ENCODE data around the gene ACIN1. TPM values are rescaled to one million over a fixed set of nuclear protein-coding genes. Genes with fewer than 3 reads are reported as not detected.

Gene ACIN1
- total and polyA plus RNA-seq, 2 experiments from 2014 or later = 76.1 to 172 TPM

DNA sequence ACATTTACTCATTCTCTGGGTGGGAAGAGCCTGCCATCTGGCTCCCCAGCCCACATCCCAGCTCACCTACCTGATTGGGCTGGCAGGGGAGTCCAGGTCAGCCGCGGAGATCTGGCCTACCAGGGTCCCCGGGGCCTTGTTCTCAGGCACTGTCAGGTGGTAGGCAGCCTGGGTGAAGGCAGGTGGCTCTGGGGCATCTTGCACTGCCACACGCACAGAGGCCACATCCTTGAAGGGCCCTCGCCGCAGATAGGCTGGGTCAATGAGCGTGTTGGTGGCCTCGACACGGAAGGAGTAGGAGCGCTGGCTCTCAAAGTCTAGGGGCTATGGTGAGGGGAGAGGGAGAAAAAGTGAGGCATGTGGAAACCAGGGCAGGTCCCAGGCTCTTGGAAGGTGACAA, 41.5 kb downstream of the ACIN1 start:
- Histone ChIP-seq H3K4me1 (ENCODE audit: insufficient read depth) (peaks cover 14% of the 10 kb centered on the region; the same call in 1 of the 2 replicates), H3K36me3 (ENCODE audit: insufficient read depth) (no peaks in the 10 kb centered on the region), H3K27me3 (ENCODE audit: insufficient read depth) (peaks cover 4% of the 10 kb centered on the region; the same call in 1 of the 2 replicates), H3K27ac (ENCODE audit: low read depth) (no peak overlapping the region), H4K20me1 (replicated peaks; ENCODE audit: insufficient read depth) (no peaks in the 10 kb centered on the region; the same call in 1 of the 2 replicates), H3K9me2 (ENCODE audit: insufficient read depth) (no peaks in the 10 kb centered on the region), H3K79me2 (replicated peaks; ENCODE audit: insufficient read depth) (no peaks in the 10 kb centered on the region), H3F3A (replicated peaks; ENCODE audit: low read depth) (peaks cover 3% of the 10 kb centered on the region; the same call in 1 of the 2 replicates), H3K4me2 (no peak overlapping the region), H2AFZ (no peak overlapping the region), H3K4me3 (no peak overlapping the region)
- DNase-seq (ENCODE audit: low spot score) (no peak), ATAC-seq (no peak)
- Mint-ChIP-seq H3K4me3 (no peak overlapping the region), H3K4me1 (peaks cover 15% of the 10 kb centered on the region), H3K27ac (no peak overlapping the region), H3K27me3 (ENCODE audit: insufficient read depth, low read depth, poor library complexity) (peaks cover 10% of the 10 kb centered on the region), H3K9me3 (no peaks in the 10 kb centered on the region), H3K36me3 (ENCODE audit: low read depth) (peaks cover 23% of the 10 kb centered on the region)
- TF ChIP-seq ZNF331 (CRISPR knock-in tag; IDR thresholded peaks at IDR 0.05; ENCODE audit: low read depth) = no peak
- TF ChIP-seq, protein P1, sequence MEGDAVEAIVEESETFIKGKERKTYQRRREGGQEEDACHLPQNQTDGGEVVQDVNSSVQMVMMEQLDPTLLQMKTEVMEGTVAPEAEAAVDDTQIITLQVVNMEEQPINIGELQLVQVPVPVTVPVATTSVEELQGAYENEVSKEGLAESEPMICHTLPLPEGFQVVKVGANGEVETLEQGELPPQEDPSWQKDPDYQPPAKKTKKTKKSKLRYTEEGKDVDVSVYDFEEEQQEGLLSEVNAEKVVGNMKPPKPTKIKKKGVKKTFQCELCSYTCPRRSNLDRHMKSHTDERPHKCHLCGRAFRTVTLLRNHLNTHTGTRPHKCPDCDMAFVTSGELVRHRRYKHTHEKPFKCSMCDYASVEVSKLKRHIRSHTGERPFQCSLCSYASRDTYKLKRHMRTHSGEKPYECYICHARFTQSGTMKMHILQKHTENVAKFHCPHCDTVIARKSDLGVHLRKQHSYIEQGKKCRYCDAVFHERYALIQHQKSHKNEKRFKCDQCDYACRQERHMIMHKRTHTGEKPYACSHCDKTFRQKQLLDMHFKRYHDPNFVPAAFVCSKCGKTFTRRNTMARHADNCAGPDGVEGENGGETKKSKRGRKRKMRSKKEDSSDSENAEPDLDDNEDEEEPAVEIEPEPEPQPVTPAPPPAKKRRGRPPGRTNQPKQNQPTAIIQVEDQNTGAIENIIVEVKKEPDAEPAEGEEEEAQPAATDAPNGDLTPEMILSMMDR (conservative IDR thresholded peaks at IDR 0.05; ENCODE audit: low read depth in 2 of 2) = no peak
- TF ChIP-seq REST (IDR thresholded peaks at IDR 0.05; ENCODE audit: unreplicated experiment) = no peak
- TF ChIP-seq EZH2 (IDR thresholded peaks at IDR 0.05; ENCODE audit: low read depth, unreplicated experiment) = no peak
- TF ChIP-seq JUNB (IDR thresholded peaks at IDR 0.05; ENCODE audit: unreplicated experiment) = no peak
- TF ChIP-seq CREB1 (CRISPR knock-in tag; IDR thresholded peaks at IDR 0.05; ENCODE audit: low read depth) = no peak
- TF ChIP-seq STAT1 (IDR thresholded peaks at IDR 0.05; ENCODE audit: unreplicated experiment) = no peak
- TF ChIP-seq, protein P2, sequence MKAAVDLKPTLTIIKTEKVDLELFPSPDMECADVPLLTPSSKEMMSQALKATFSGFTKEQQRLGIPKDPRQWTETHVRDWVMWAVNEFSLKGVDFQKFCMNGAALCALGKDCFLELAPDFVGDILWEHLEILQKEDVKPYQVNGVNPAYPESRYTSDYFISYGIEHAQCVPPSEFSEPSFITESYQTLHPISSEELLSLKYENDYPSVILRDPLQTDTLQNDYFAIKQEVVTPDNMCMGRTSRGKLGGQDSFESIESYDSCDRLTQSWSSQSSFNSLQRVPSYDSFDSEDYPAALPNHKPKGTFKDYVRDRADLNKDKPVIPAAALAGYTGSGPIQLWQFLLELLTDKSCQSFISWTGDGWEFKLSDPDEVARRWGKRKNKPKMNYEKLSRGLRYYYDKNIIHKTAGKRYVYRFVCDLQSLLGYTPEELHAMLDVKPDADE (IDR thresholded peaks at IDR 0.05) = no peak
- no peak for TF ChIP-seq NANOG (IDR thresholded peaks at IDR 0.05; ENCODE audit: borderline replicate concordance)
- no peak for TF ChIP-seq ZNF462 (CRISPR knock-in tag; IDR thresholded peaks at IDR 0.05)
- TF ChIP-seq EZH2phosphoT487 (IDR thresholded peaks at IDR 0.05; ENCODE audit: unreplicated experiment) = no peak
- no peak for TF ChIP-seq POLR2AphosphoS5 (IDR thresholded peaks at IDR 0.05; ENCODE audit: low read depth)
- TF ChIP-seq ZNF114 (CRISPR knock-in tag; IDR thresholded peaks at IDR 0.05) = no peak

All from GM23338 (cell line).